ENCODE data around the gene ELK3. TPM values are rescaled to one million over a fixed set of nuclear protein-coding genes. Genes with fewer than 3 reads are reported as not detected.
A peak's percentile ranks its signal among the peaks of the same experiment; 100 is the strongest.

Gene ELK3
- total and polyA plus RNA-seq, 9 of the 15 experiments (the other 6 are each of a cell fraction or from before 2014, with no cell fraction given), result 1.5 to 5.5 (median 2.9) TPM

GRCh38 chr12:96265400-96265799, 71.2 kb downstream of the ELK3 start:
- Histone ChIP-seq H3K4me2 (ENCODE audit: insufficient read depth, low read length) (no peak overlapping the region), H3K4me3 (no peak overlapping the region), H3K9me3 (replicated peaks; ENCODE audit: control insufficient read depth, insufficient read depth, low read depth, low read length) (no peaks in the 10 kb centered on the region), H3K27me3 (ENCODE audit: control insufficient read depth in 2 of 2, insufficient read depth in 2 of 2, low read length in 2 of 2) (no peaks in the 10 kb centered on the region), H3K9me1 (ENCODE audit: control insufficient read depth, insufficient read depth, low read length) (no peaks in the 10 kb centered on the region), H3K27ac (ENCODE audit: extremely low read depth, low read depth, low read length) (no peak overlapping the region), H4K20me1 (replicated peaks; ENCODE audit: control insufficient read depth, insufficient read depth, low read length) (no peaks in the 10 kb centered on the region), H3K36me3 (ENCODE audit: control insufficient read depth, insufficient read depth, low read length) (peaks cover 22% of the 10 kb centered on the region; the same call in 1 of the 3 replicates), H2AFZ (ENCODE audit: low read depth, low read length) (no peak overlapping the region), H3K9ac (ENCODE audit: insufficient read depth in 1 of 2, low read depth in 2 of 2, low read length in 2 of 2) (no peak overlapping the region), H3K4me1 (replicated peaks in 1 of 2; ENCODE audit: control insufficient read depth in 2 of 2, insufficient read depth in 2 of 2, low read length in 2 of 2) (peaks cover 0 to 6% of the 10 kb centered on the region in 2 experiments; a peak in 1 of 5 replicates), H3K79me2 (ENCODE audit: control insufficient read depth, insufficient read depth, low read length) (no peaks in the 10 kb centered on the region)
- in situ Hi-C loops (cut with MboI), result no loop called here
- ChIA-PET POLR2A (no interaction called here), CTCF (ENCODE audit: low intra/inter-chr PET ratio) (no interaction called here)
- FAIRE-seq (no peak), ATAC-seq (no peak), DNase-seq (ENCODE audit: extremely low read depth in 1 of 4, low spot score in 3 of 4) (no peak)
- 81% methylated on average over 2 of the region's 2 CpGs for WGBS (ENCODE audit: insufficient coverage, low coverage, missing lambda C conversion rate)
- intact Hi-C loops (cut with micrococcal nuclease), result no loop called here
- no TSS peak for BruUV-seq (replicated peaks)
- TF ChIP-seq ZNF384 (IDR thresholded peaks at IDR 0.05; ENCODE audit: low read depth, low read length), result no peak
- no peak for TF ChIP-seq JUNB (CRISPR knock-in tag; conservative IDR thresholded peaks at IDR 0.05)
- TF ChIP-seq SUPT5H (IDR thresholded peaks at IDR 0.05), result no peak
- TF ChIP-seq KDM4B (IDR thresholded peaks at IDR 0.05; ENCODE audit: borderline replicate concordance in 2 of 2, low read depth in 1 of 2), result no peak
- TF ChIP-seq ATF3 (IDR thresholded peaks at IDR 0.05), result peak; percentile 64
- no peak for TF ChIP-seq ATF3 (CRISPR knock-in tag; conservative IDR thresholded peaks at IDR 0.05)
- no peak for TF ChIP-seq ZNF668 (CRISPR knock-in tag; IDR thresholded peaks at IDR 0.05)
- no peak for TF ChIP-seq TEAD2 (tag; IDR thresholded peaks at IDR 0.05)
- no peak for TF ChIP-seq FOXJ3 (CRISPR knock-in tag; IDR thresholded peaks at IDR 0.05)
- TF ChIP-seq CREM (IDR thresholded peaks at IDR 0.05; ENCODE audit: low read depth), result no peak
- TF ChIP-seq PRDM10 (IDR thresholded peaks at IDR 0.05; ENCODE audit: partially characterized antibody), result no peak
- no peak for TF ChIP-seq BRF2 (IDR thresholded peaks at IDR 0.05; ENCODE audit: borderline replicate concordance, insufficient read depth, insufficient read length)
- no peak for TF ChIP-seq PHB2 (IDR thresholded peaks at IDR 0.05; ENCODE audit: low read depth)
- TF ChIP-seq ZNF121 (CRISPR knock-in tag; conservative IDR thresholded peaks at IDR 0.05), result no peak
- peak; percentile 58 for TF ChIP-seq CEBPG (CRISPR knock-in tag; IDR thresholded peaks at IDR 0.05)
- TF ChIP-seq CEBPG (tag; conservative IDR thresholded peaks at IDR 0.05 in 1 of 2, IDR thresholded peaks at IDR 0.05 in 1 of 2), result peak; percentile 45 to 47; a peak in 3 of 4 replicates
